Neural cell (in vitro differentiated cells): ENCODE measurements around the gene TMEM132E. TPM values are rescaled to one million over a fixed set of nuclear protein-coding genes. Genes with fewer than 3 reads are reported as not detected.

Source experiments
- H2AFZ ChIP-seq: fragments of 200-600, 300-800 bp; sonication (generic), shearing (Covaris generic); 2 replicates; pipeline ENCODE4 v1.6.0; 2014; ENCODE audit warnings: low read depth, mild to moderate bottlenecking, antibody characterized with exemption, low read length, moderate library complexity
- H3F3A ChIP-seq: fragments of 200-600 bp; shearing (Covaris generic); 2 replicates; pipeline ENCODE4 v1.6.1; 2016; ENCODE audit warnings: mild to moderate bottlenecking, moderate library complexity, mixed read lengths, antibody characterized with exemption, low read length; ENCODE audit not compliant: insufficient read depth, poor library complexity, severe bottlenecking
- H3K27ac ChIP-seq: fragments of 200-600, 300-800 bp; sonication (generic), shearing (Covaris generic); 2 replicates; pipeline ENCODE4 v1.5.1; 2014; ENCODE audit warnings: mild to moderate bottlenecking, low read length, moderate library complexity
- H3K27me3 ChIP-seq: fragments of 300-800, 200-600 bp; sonication (generic), shearing (Covaris generic); 2 replicates; pipeline ENCODE4 v1.6.0; 2014; ENCODE audit warnings: mild to moderate bottlenecking, low read depth, low read length, moderate library complexity; ENCODE audit not compliant: insufficient read depth
- H3K36me3 ChIP-seq: fragments of 300-800, 200-600 bp; sonication (generic), shearing (Covaris generic); 2 replicates; pipeline ENCODE4 v1.5.1; 2014; ENCODE audit warnings: mild to moderate bottlenecking, antibody characterized with exemption, low read length, moderate library complexity; ENCODE audit not compliant: insufficient read depth
- H3K4me2 ChIP-seq: fragments of 300-800, 200-600 bp; sonication (generic), shearing (Covaris generic); 2 replicates; pipeline ENCODE4 v1.6.0; 2014; ENCODE audit warnings: mild to moderate bottlenecking, low read length
- H3K4me3 ChIP-seq: fragments of 300-800, 200-600 bp; sonication (generic), shearing (Covaris generic); 2 replicates; pipeline ENCODE4 v1.5.1; 2014; ENCODE audit warnings: mild to moderate bottlenecking, low read length, moderate library complexity
- H3K79me2 ChIP-seq: fragments of 200-600 bp; shearing (Covaris generic); replicated peaks from 2 replicates; pipeline ENCODE4 v1.6.0; 2014; ENCODE audit warnings: mild to moderate bottlenecking, low read length, moderate library complexity; ENCODE audit not compliant: insufficient read depth
- H3K9ac ChIP-seq: fragments of 300-800, 200-600 bp; sonication (generic), shearing (Covaris generic); 2 replicates; pipeline ENCODE4 v1.6.1; 2016; ENCODE audit warnings: mild to moderate bottlenecking, low read length, mixed read lengths
- H3K9me2 ChIP-seq: fragments of 200-600 bp; shearing (Covaris generic); 2 replicates; pipeline ENCODE4 v1.6.1; 2016; ENCODE audit warnings: mild to moderate bottlenecking, low read length, mixed read lengths; ENCODE audit not compliant: insufficient read depth
- H3K9me3 ChIP-seq: fragments of 200-600, 300-800 bp; sonication (generic), shearing (Covaris generic); 2 replicates; pipeline ENCODE4 v1.6.1; 2016; ENCODE audit warnings: mild to moderate bottlenecking, mixed run types, low read length, moderate library complexity, mixed read lengths
- H4K20me1 ChIP-seq: fragments of 200-600 bp; shearing (Covaris generic); 2 replicates; pipeline ENCODE4 v1.6.1; 2016; ENCODE audit warnings: mild to moderate bottlenecking, mixed run types; ENCODE audit not compliant: insufficient read depth
- CTCF ChIP-seq: fragments of 450-650 bp; IDR thresholded peaks from 2 replicates; pipeline ENCODE4 v1.5.1; 2014; ENCODE audit warnings: antibody characterized with exemption, mild to moderate bottlenecking, moderate library complexity; ENCODE audit not compliant: poor library complexity, severe bottlenecking
- EP300 ChIP-seq: fragments of 450-650 bp; conservative IDR thresholded peaks from 2 replicates; pipeline ENCODE4 v1.6.1; 2014; ENCODE audit warnings: antibody characterized with exemption, mild to moderate bottlenecking, moderate library complexity; ENCODE audit not compliant: poor library complexity, severe bottlenecking
- EZH2 ChIP-seq: fragments of 200-600, 300-800 bp; shearing (Covaris generic), sonication (generic); IDR thresholded peaks from 2 replicates; pipeline ENCODE4 v1.6.1; 2014; ENCODE audit warnings: antibody characterized with exemption, low read length, borderline replicate concordance, mild to moderate bottlenecking; ENCODE audit not compliant: insufficient read depth, poor library complexity, severe bottlenecking
- MXI1 ChIP-seq: fragments of 450-650 bp; conservative IDR thresholded peaks from 2 replicates; pipeline ENCODE4 v1.6.1; 2014; ENCODE audit warnings: antibody characterized with exemption, mild to moderate bottlenecking; ENCODE audit not compliant: poor library complexity, severe bottlenecking
- POLR2AphosphoS5 ChIP-seq: IDR thresholded peaks from 2 replicates; pipeline ENCODE4 v1.6.1; 2012
- RAD21 ChIP-seq: fragments of 450-650 bp; conservative IDR thresholded peaks from 2 replicates; pipeline ENCODE4 v1.6.1; 2014; ENCODE audit warnings: antibody characterized with exemption, mild to moderate bottlenecking, moderate library complexity
- SMC3 ChIP-seq: fragments of 450-650 bp; conservative IDR thresholded peaks from 2 replicates; pipeline ENCODE4 v1.6.1; 2014; ENCODE audit warnings: antibody characterized with exemption, mild to moderate bottlenecking, moderate library complexity; ENCODE audit not compliant: poor library complexity
- TAF1 ChIP-seq: IDR thresholded peaks from 2 replicates; pipeline ENCODE4 v1.6.1; 2012; ENCODE audit warnings: low read depth
- polyA plus RNA-seq: library from polyadenylated mRNA; depleted of rRNA; stranded (reverse); fragments of >200 nt; gene quantifications from 2 replicates; pipeline ENCODE4 v1.2.3, GENCODE V29; 2014
- TF ChIP-seq, protein P1 (sequence below): IDR thresholded peaks from 2 replicates; pipeline ENCODE4 v1.6.1; 2012; ENCODE audit warnings: borderline replicate concordance

The TMEM132E gene
- polyA plus RNA-seq, 1 donor from 2014 or later = 1.8 TPM

GRCh38 chr17:34569591-34569990 is 9.8 kb upstream of the TMEM132E start:
- Histone ChIP-seq H3K9ac (no peak overlapping the region), H3F3A (no peaks in the 10 kb centered on the region), H3K27ac (no peak overlapping the region), H3K9me2 (no peaks in the 10 kb centered on the region), H3K36me3 (no peaks in the 10 kb centered on the region), H3K79me2 (no peaks in the 10 kb centered on the region), H2AFZ (no peak overlapping the region), H3K4me3 (no peak overlapping the region), H4K20me1 (no peaks in the 10 kb centered on the region), H3K27me3 (no peaks in the 10 kb centered on the region), H3K4me2 (no peak overlapping the region), H3K9me3 (no peaks in the 10 kb centered on the region)
- no peak for TF ChIP-seq EP300

DNA sequence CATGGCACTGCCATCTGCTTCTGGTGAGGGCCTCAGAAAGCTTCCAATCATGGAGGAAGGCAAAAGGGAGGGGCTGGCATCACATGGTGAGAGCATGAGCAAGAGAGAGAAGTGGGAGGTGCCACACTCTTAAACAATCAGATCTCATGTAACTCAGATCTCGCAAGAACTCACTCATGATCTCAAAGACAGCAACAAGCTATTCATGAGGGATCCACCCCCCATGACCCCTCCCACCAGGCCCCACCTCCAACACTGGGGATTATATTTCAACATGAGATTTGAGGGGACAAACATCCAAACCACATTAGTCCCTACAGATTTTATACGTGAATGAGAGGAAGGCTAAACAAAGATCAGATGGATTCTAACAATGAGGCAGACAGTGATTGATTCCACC is 8.9 kb upstream of the TMEM132E start:
- Histone ChIP-seq H3K9me2 (no peaks in the 10 kb centered on the region), H3K27me3 (no peaks in the 10 kb centered on the region), H3K4me3 (no peak overlapping the region), H2AFZ (no peak overlapping the region), H3K4me2 (no peak overlapping the region), H3K9ac (no peak overlapping the region), H3K27ac (no peak overlapping the region), H3K9me3 (no peaks in the 10 kb centered on the region), H3K36me3 (no peaks in the 10 kb centered on the region), H4K20me1 (no peaks in the 10 kb centered on the region), H3F3A (no peaks in the 10 kb centered on the region), H3K79me2 (no peaks in the 10 kb centered on the region)
- TF ChIP-seq CTCF (no peak), RAD21 (no peak), TAF1 (no peak), MXI1 (no peak), EP300 (no peak), EZH2 (no peak), SMC3 (no peak), POLR2AphosphoS5 (no peak)
- TF ChIP-seq, protein P1, sequence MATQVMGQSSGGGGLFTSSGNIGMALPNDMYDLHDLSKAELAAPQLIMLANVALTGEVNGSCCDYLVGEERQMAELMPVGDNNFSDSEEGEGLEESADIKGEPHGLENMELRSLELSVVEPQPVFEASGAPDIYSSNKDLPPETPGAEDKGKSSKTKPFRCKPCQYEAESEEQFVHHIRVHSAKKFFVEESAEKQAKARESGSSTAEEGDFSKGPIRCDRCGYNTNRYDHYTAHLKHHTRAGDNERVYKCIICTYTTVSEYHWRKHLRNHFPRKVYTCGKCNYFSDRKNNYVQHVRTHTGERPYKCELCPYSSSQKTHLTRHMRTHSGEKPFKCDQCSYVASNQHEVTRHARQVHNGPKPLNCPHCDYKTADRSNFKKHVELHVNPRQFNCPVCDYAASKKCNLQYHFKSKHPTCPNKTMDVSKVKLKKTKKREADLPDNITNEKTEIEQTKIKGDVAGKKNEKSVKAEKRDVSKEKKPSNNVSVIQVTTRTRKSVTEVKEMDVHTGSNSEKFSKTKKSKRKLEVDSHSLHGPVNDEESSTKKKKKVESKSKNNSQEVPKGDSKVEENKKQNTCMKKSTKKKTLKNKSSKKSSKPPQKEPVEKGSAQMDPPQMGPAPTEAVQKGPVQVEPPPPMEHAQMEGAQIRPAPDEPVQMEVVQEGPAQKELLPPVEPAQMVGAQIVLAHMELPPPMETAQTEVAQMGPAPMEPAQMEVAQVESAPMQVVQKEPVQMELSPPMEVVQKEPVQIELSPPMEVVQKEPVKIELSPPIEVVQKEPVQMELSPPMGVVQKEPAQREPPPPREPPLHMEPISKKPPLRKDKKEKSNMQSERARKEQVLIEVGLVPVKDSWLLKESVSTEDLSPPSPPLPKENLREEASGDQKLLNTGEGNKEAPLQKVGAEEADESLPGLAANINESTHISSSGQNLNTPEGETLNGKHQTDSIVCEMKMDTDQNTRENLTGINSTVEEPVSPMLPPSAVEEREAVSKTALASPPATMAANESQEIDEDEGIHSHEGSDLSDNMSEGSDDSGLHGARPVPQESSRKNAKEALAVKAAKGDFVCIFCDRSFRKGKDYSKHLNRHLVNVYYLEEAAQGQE = no peak
